ENCODE data around the gene ITGA11. TPM values are rescaled to one million over a fixed set of nuclear protein-coding genes. Genes with fewer than 3 reads are reported as not detected.

The ITGA11 gene
- polyA plus RNA-seq, 1 of the 3 experiments (the other 2 are of a cell fraction) = 0.49 TPM

DNA sequence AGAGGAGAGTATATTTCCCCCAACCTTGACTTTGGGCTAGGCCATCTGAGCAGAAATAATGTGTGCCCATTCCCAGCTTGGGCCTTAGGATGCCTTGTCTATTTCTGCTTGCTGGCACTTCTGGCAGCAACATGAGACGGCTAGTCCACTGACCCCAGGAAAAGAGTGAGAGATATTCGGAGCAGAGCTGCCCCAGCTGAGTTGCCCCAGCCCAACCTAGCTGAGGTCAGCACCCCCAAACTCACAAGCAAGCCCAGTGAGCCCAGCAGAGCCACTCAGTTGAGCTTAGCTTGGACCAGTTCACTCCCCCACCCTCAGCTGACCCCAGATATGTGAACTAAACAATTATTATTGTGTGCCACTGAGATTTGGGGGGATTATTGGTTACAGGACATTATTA, 20.2 kb downstream of the ITGA11 start:
- 72% methylated on average over 2 of the region's 2 CpGs for WGBS (ENCODE audit: low lambda C conversion rate)
- POLR2A ChIA-PET = no interaction called here
- Histone ChIP-seq H3K36me3 (replicated peaks in 1 of 2; ENCODE audit: control insufficient read depth in 1 of 2, insufficient read depth in 2 of 2, low read length in 1 of 2) (no peaks in the 10 kb centered on the region), H3K4me1 (ENCODE audit: control insufficient read depth in 1 of 2, insufficient read depth in 2 of 2, low read depth in 1 of 2, low read length in 1 of 2) (no peaks in the 10 kb centered on the region; a peak in 1 of 4 replicates), H3K79me2 (ENCODE audit: insufficient read depth) (no peaks in the 10 kb centered on the region), H3K27ac (ENCODE audit: low read depth in 2 of 2, low read length in 1 of 2) (no peak overlapping the region), H3K9me3 (no peaks in the 10 kb centered on the region), H3K9ac (no peak overlapping the region), H3K27me3 (ENCODE audit: insufficient read depth) (no peaks in the 10 kb centered on the region), H3K9me2 (no peaks in the 10 kb centered on the region), H3F3A (replicated peaks; ENCODE audit: insufficient read depth) (no peaks in the 10 kb centered on the region), H3K4me3 (ENCODE audit: low read depth in 2 of 2, low read length in 1 of 2) (no peak overlapping the region), H2AFZ (ENCODE audit: low read depth) (no peak overlapping the region), H4K20me1 (ENCODE audit: insufficient read depth) (no peaks in the 10 kb centered on the region), H3K4me2 (no peak overlapping the region)
- no peak for TF ChIP-seq SMC3 (IDR thresholded peaks at IDR 0.05; ENCODE audit: low read depth, low read length)
- TF ChIP-seq, protein P1, sequence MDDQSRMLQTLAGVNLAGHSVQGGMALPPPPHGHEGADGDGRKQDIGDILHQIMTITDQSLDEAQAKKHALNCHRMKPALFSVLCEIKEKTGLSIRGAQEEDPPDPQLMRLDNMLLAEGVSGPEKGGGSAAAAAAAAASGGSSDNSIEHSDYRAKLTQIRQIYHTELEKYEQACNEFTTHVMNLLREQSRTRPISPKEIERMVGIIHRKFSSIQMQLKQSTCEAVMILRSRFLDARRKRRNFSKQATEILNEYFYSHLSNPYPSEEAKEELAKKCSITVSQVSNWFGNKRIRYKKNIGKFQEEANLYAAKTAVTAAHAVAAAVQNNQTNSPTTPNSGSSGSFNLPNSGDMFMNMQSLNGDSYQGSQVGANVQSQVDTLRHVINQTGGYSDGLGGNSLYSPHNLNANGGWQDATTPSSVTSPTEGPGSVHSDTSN (IDR thresholded peaks at IDR 0.05) = no peak
- no peak for TF ChIP-seq RAD21 (IDR thresholded peaks at IDR 0.05; ENCODE audit: low read length)
- TF ChIP-seq, protein P2, sequence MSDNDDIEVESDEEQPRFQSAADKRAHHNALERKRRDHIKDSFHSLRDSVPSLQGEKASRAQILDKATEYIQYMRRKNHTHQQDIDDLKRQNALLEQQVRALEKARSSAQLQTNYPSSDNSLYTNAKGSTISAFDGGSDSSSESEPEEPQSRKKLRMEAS (IDR thresholded peaks at IDR 0.05; ENCODE audit: low read depth) = no peak
- no peak for TF ChIP-seq RFX5 (IDR thresholded peaks at IDR 0.05; ENCODE audit: low read length)
- no peak for TF ChIP-seq MEF2A (IDR thresholded peaks at IDR 0.05; ENCODE audit: borderline replicate concordance, low read depth)
- TF ChIP-seq GABPA (IDR thresholded peaks at IDR 0.05; ENCODE audit: low read depth) = no peak
- TF ChIP-seq RXRA (IDR thresholded peaks at IDR 0.05; ENCODE audit: borderline replicate concordance, low read depth) = no peak
- TF ChIP-seq ZBTB33 (IDR thresholded peaks at IDR 0.05; ENCODE audit: borderline replicate concordance, low read depth) = no peak
- no peak for TF ChIP-seq FOSL2 (IDR thresholded peaks at IDR 0.05; ENCODE audit: borderline replicate concordance, low read depth)
- no peak for TF ChIP-seq FOXJ3 (CRISPR knock-in tag; IDR thresholded peaks at IDR 0.05)
- no peak for TF ChIP-seq ELF1 (IDR thresholded peaks at IDR 0.05)
- TF ChIP-seq FOXM1 (IDR thresholded peaks at IDR 0.05; ENCODE audit: low read depth) = no peak
- no peak for TF ChIP-seq IRF3 (IDR thresholded peaks at IDR 0.05; ENCODE audit: low read depth, low read length)
- no peak for TF ChIP-seq TEAD4 (IDR thresholded peaks at IDR 0.05; ENCODE audit: borderline replicate concordance, insufficient read depth)
- TF ChIP-seq YY1 (IDR thresholded peaks at IDR 0.05; ENCODE audit: low read depth) = no peak
- TF ChIP-seq, protein P3, sequence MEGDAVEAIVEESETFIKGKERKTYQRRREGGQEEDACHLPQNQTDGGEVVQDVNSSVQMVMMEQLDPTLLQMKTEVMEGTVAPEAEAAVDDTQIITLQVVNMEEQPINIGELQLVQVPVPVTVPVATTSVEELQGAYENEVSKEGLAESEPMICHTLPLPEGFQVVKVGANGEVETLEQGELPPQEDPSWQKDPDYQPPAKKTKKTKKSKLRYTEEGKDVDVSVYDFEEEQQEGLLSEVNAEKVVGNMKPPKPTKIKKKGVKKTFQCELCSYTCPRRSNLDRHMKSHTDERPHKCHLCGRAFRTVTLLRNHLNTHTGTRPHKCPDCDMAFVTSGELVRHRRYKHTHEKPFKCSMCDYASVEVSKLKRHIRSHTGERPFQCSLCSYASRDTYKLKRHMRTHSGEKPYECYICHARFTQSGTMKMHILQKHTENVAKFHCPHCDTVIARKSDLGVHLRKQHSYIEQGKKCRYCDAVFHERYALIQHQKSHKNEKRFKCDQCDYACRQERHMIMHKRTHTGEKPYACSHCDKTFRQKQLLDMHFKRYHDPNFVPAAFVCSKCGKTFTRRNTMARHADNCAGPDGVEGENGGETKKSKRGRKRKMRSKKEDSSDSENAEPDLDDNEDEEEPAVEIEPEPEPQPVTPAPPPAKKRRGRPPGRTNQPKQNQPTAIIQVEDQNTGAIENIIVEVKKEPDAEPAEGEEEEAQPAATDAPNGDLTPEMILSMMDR (IDR thresholded peaks at IDR 0.05) = no peak
- DNase-seq = no peak
- CTCF ChIA-PET = interaction anchor here (1.4 kb wide), 1 partner anchor 105 kb away, joined by 6 read pairs; no protein-coding TSS in a partner anchor

Measured in SK-N-SH (cell line).